Astrocyte (in vitro differentiated cells and primary cell): Measurements from ENCODE around the gene KIF3C. TPM values are rescaled to one million over a fixed set of nuclear protein-coding genes. Genes with fewer than 3 reads are reported as not detected.

Source experiments
- DNase-seq: peaks from one replicate; pipeline ENCODE4 v3.0.0-alpha.2; 2010; ENCODE audit warnings: low read depth
- FAIRE-seq: peaks from 2 replicates; lab custom pipeline; 2011; peaks lifted over from hg19 to GRCh38; lab: Jason Lieb, UNC
- H2AFZ ChIP-seq: 2 replicates; pipeline ENCODE4 v1.6.0; 2012; ENCODE audit warnings: low read depth, low read length, inconsistent platforms
- H3K27ac ChIP-seq: 2 replicates; pipeline ENCODE4 v1.5.1; 2011; ENCODE audit warnings: low read depth, low read length, inconsistent platforms
- H3K27me3 ChIP-seq: 2 replicates; pipeline ENCODE4 v1.6.0; 2011; ENCODE audit warnings: low read length, inconsistent platforms; ENCODE audit not compliant: insufficient read depth
- H3K36me3 ChIP-seq: 2 replicates; pipeline ENCODE4 v1.5.1; 2011; ENCODE audit warnings: low read length, inconsistent platforms; ENCODE audit not compliant: insufficient read depth
- H3K4me1 ChIP-seq: 2 replicates; pipeline ENCODE4 v1.5.1; 2011; ENCODE audit warnings: low read length, inconsistent platforms; ENCODE audit not compliant: insufficient read depth
- H3K4me2 ChIP-seq: 2 replicates; pipeline ENCODE4 v1.6.0; 2012; ENCODE audit warnings: low read length, inconsistent platforms
- H3K4me3 ChIP-seq: 2 replicates; pipeline ENCODE4 v1.5.1; 2011; ENCODE audit warnings: low read depth, mild to moderate bottlenecking, low read length, inconsistent platforms; ENCODE audit not compliant: insufficient read depth
- H3K79me2 ChIP-seq: 2 replicates; pipeline ENCODE4 v1.6.0; 2012; ENCODE audit warnings: mild to moderate bottlenecking, low read length, inconsistent platforms; ENCODE audit not compliant: insufficient read depth
- H3K9ac ChIP-seq: 2 replicates; pipeline ENCODE4 v1.6.0; 2012; ENCODE audit warnings: mild to moderate bottlenecking, low read length, inconsistent platforms
- H3K9me3 ChIP-seq: 2 replicates; pipeline ENCODE4 v1.5.1; 2012; ENCODE audit warnings: low read depth, mild to moderate bottlenecking, low read length, inconsistent platforms; ENCODE audit not compliant: insufficient read depth
- H4K20me1 ChIP-seq: 2 replicates; pipeline ENCODE4 v1.6.0; 2012; ENCODE audit warnings: low read length, inconsistent platforms; ENCODE audit not compliant: insufficient read depth
- H3K27ac Mint-ChIP-seq: one replicate; pipeline ENCODE4 v1.8.0; 2021; ENCODE audit warnings: mild to moderate bottlenecking, mixed read lengths; ENCODE audit not compliant: unreplicated experiment
- H3K27me3 Mint-ChIP-seq: one replicate; pipeline ENCODE4 v1.8.0; 2021; ENCODE audit warnings: low read depth, mixed read lengths; ENCODE audit not compliant: unreplicated experiment
- H3K36me3 Mint-ChIP-seq: one replicate; pipeline ENCODE4 v1.8.0; 2021; ENCODE audit warnings: low read depth, mixed read lengths; ENCODE audit not compliant: unreplicated experiment
- H3K4me1 Mint-ChIP-seq: one replicate; pipeline ENCODE4 v1.8.0; 2021; ENCODE audit warnings: low read depth, mixed read lengths; ENCODE audit not compliant: unreplicated experiment
- H3K4me3 Mint-ChIP-seq: one replicate; pipeline ENCODE4 v1.8.0; 2021; ENCODE audit warnings: mild to moderate bottlenecking, moderate library complexity, mixed read lengths; ENCODE audit not compliant: unreplicated experiment
- H3K9me3 Mint-ChIP-seq: one replicate; pipeline ENCODE4 v1.8.0; 2021; ENCODE audit warnings: mild to moderate bottlenecking, mixed read lengths; ENCODE audit not compliant: unreplicated experiment
- EZH2 ChIP-seq: IDR thresholded peaks from 2 replicates; pipeline ENCODE4 v1.6.1; 2012; ENCODE audit warnings: mild to moderate bottlenecking, low read length, inconsistent platforms; ENCODE audit not compliant: insufficient read depth
- total RNA-seq: library from RNA; stranded (reverse); gene quantifications from 2 replicates; pipeline ENCODE4 v1.2.1, GENCODE V29; 2021
- TF ChIP-seq, protein P1 (sequence below): IDR thresholded peaks from 2 replicates; pipeline ENCODE4 v1.5.1; 2011; ENCODE audit warnings: low read depth, mild to moderate bottlenecking, inconsistent platforms, low read length, moderate library complexity; ENCODE audit not compliant: insufficient read depth

The KIF3C gene
- total RNA-seq, 1 donor from 2014 or later: 38.7 TPM

DNA sequence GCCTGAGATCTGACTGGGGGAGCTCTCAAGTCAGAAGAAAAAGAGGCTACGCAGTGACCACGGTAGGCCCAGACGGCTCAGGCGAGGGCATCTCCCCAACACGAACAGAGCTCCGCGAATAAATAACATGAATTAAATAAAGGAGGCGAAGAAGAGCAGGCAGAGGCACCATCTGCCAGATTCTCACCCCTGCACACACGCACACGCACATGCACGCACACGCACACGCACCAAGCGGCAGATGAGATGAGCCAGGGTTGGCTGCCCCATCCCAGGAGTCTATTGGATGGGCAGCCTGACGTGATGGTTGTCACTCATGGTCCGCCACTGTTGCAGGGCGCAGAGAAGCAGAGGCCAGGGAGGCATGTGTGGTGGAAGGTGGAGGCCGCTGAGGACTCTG lies 53.6 kb downstream of the KIF3C start:
- no peaks in the 10 kb centered on the region for H4K20me1 ChIP-seq
- no peaks in the 10 kb centered on the region for H3K79me2 ChIP-seq
- Mint-ChIP-seq H3K36me3 (peaks cover 13% of the 10 kb centered on the region), H3K27me3 (peaks cover under 1% of the 10 kb centered on the region), H3K4me1 (no peaks in the 10 kb centered on the region), H3K27ac (no peak overlapping the region), H3K9me3 (no peaks in the 10 kb centered on the region), H3K4me3 (no peak overlapping the region)
- peaks cover 16% of the 10 kb centered on the region for H3K36me3 ChIP-seq
- FAIRE-seq: no peak
- H3K4me2 ChIP-seq: no peak overlapping the region
- no peaks in the 10 kb centered on the region for H3K4me1 ChIP-seq
- H3K9ac ChIP-seq: no peak overlapping the region
- H2AFZ ChIP-seq: no peak overlapping the region
- no peak for DNase-seq
- no peak for TF ChIP-seq EZH2
- TF ChIP-seq, protein P1, sequence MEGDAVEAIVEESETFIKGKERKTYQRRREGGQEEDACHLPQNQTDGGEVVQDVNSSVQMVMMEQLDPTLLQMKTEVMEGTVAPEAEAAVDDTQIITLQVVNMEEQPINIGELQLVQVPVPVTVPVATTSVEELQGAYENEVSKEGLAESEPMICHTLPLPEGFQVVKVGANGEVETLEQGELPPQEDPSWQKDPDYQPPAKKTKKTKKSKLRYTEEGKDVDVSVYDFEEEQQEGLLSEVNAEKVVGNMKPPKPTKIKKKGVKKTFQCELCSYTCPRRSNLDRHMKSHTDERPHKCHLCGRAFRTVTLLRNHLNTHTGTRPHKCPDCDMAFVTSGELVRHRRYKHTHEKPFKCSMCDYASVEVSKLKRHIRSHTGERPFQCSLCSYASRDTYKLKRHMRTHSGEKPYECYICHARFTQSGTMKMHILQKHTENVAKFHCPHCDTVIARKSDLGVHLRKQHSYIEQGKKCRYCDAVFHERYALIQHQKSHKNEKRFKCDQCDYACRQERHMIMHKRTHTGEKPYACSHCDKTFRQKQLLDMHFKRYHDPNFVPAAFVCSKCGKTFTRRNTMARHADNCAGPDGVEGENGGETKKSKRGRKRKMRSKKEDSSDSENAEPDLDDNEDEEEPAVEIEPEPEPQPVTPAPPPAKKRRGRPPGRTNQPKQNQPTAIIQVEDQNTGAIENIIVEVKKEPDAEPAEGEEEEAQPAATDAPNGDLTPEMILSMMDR: no peak
- no peak overlapping the region for H3K4me3 ChIP-seq
- no peak overlapping the region for H3K27ac ChIP-seq
- H3K27me3 ChIP-seq: no peaks in the 10 kb centered on the region
- no peaks in the 10 kb centered on the region for H3K9me3 ChIP-seq

DNA sequence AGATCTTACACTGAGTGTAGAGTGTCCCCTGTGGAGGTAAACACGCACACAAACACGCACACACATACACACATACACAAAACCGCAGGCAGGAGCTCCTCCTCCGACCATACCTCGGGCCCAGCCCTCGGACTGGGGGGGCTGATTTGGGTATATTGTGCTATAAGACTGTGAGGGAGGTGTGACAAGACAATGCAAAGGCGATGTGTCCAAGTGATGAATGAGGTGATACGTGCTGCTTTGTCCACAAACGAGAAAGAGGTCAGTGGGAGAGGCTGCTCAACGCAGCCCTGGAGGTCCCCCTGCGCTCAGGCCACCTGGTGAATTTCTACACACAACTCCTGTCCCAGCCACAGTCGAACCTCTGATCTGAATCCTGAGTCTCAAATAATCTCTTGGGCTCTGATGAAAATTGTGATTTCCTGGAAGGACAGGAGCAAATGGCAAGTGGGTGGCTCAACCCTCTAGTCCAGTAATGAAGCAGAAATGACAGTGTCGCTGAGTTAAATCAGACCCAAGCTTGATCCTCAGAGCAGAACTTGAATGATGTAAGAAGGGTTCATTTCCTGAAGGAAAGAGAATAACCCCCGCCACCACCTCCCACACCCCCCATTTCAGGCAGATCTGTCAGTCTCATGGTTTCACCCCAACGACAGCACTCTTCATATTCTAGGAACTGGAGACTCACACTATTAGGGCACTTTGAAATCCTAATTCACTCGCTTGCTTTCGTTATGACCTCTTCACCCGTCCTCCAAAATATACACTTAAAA lies 55.1 kb downstream of the KIF3C start:
- Histone ChIP-seq H3K36me3 (peaks cover 16% of the 10 kb centered on the region), H3K9ac (no peak overlapping the region), H3K4me3 (no peak overlapping the region), H3K79me2 (no peaks in the 10 kb centered on the region), H3K4me2 (no peak overlapping the region), H3K27me3 (no peaks in the 10 kb centered on the region), H4K20me1 (no peaks in the 10 kb centered on the region), H3K27ac (no peak overlapping the region), H2AFZ (no peak overlapping the region), H3K4me1 (no peaks in the 10 kb centered on the region), H3K9me3 (no peaks in the 10 kb centered on the region)
- FAIRE-seq (no peak), DNase-seq (no peak)
- H3K27ac Mint-ChIP-seq: no peak overlapping the region
- H3K36me3 Mint-ChIP-seq: peaks cover 13% of the 10 kb centered on the region
- TF ChIP-seq EZH2: no peak
- TF ChIP-seq, protein P1: no peak
- no peaks in the 10 kb centered on the region for H3K4me1 Mint-ChIP-seq
- no peak overlapping the region for H3K4me3 Mint-ChIP-seq
- H3K27me3 Mint-ChIP-seq: peaks cover 5% of the 10 kb centered on the region
- no peaks in the 10 kb centered on the region for H3K9me3 Mint-ChIP-seq

DNA sequence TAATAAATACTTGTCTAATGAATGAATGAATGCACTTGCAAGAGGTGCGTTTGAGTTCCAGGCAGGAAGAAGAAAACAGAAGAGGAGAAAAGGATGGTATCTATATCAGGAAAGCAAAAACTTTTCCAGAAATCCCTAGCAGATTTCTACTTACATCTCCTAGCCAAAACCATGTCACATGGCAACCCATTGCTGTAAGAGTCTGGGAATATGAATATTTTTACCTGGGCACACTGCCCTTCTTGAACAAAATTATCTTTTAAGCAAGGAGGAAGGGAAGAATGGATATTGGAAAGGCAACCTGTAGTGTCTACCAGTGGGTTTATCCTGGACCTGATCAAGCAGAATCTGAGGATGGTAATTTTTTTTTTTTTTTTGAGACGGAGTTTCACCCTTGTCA lies 59.8 kb downstream of the KIF3C start:
- Histone ChIP-seq H3K27me3 (no peaks in the 10 kb centered on the region), H3K27ac (no peak overlapping the region), H3K4me2 (no peak overlapping the region), H3K9me3 (no peaks in the 10 kb centered on the region), H3K4me1 (no peaks in the 10 kb centered on the region), H2AFZ (no peak overlapping the region), H3K4me3 (no peak overlapping the region), H3K9ac (no peak overlapping the region), H3K36me3 (peaks cover under 1% of the 10 kb centered on the region), H4K20me1 (no peaks in the 10 kb centered on the region), H3K79me2 (no peaks in the 10 kb centered on the region)
- no peaks in the 10 kb centered on the region for H3K36me3 Mint-ChIP-seq
- FAIRE-seq (no peak), DNase-seq (no peak)
- TF ChIP-seq, protein P1: no peak
- no peak for TF ChIP-seq EZH2
- peaks cover 5% of the 10 kb centered on the region for H3K27me3 Mint-ChIP-seq
- no peak overlapping the region for H3K27ac Mint-ChIP-seq
- H3K4me3 Mint-ChIP-seq: no peak overlapping the region
- no peaks in the 10 kb centered on the region for H3K9me3 Mint-ChIP-seq
- H3K4me1 Mint-ChIP-seq: no peaks in the 10 kb centered on the region
